ENCODE results near the gene ROCK1.
"Not testable (repeated sequence)": the region's sequence is repeated elsewhere in the genome, so short reads cannot be mapped to it uniquely, and the experiment has no call there.

Gene ROCK1

DNA sequence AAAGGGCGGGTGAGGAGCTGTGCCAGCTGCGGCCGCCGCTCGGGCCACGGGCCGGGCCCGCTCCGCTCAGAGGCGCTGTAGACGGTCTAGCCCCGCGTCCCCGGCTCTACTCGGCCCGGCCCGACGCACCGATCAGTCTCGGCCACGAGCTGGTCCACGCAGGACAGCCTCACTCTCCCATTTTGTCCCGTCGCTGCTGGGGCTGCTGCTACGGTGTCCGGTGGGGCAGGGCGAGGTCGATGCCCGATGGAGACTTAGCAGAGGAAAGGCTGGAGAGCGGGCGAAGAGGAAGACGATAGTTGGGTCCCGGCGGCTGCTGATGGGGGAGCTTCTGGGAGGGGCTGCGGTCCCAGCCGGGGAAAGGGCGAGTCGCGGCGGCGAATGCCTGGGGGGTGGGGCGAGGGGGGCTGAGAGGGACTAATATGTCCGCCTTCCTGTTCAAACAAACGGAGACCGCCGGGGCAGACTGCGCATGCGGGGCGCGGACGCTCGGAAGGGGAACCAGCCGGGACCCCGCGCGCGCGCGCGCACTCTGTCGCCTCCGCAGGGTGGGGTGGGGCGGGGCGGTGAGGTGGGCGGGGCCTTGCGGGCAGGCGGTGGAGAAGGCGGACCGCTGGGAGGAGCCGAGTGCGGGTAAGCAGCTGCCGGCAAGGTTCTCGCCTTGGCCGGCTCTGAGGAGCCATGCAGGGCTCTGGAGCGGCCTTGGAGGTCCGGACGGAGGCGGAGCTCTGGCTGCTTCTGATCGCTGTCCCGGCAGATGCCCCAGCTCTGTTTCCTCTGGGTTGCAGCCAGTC lies at the start of gene ROCK1:
ROCK1 (minus strand) TSS at position 468 of the 794 bp plus-strand sequence. CDS start 903 bp downstream, outside the sequence.
- in situ Hi-C loops (cut with HindIII; ENCODE audit: low sequenced_read_pairs): no loop called here

GRCh38 chr18:21155443-21155842 lies 43.8 kb upstream of the ROCK1 start:
- in situ Hi-C loops (cut with HindIII; ENCODE audit: low sequenced_read_pairs): no loop called here

GRCh38 chr18:21146016-21146415 lies 34.4 kb upstream of the ROCK1 start:
- in situ Hi-C loops (cut with HindIII; ENCODE audit: low sequenced_read_pairs): no loop called here

DNA sequence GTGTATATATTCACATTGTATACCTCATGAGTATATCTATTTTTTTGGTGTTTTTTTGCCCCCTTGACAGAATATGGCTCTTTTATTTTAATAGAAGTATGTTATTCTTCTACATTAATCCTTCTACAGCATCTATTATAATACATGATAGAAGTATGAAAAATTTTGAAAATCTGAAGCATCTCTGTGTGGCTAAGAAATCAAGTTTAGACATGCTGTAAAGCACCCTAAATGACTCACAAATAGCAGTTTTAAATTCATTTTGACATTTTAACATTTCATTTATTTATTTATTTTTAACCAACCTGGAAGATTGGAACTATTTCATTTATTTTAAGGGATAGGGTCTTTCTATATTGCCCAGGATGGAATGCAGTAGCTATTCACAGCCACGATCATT lies 33.8 kb upstream of the ROCK1 start:
- in situ Hi-C loops (cut with HindIII; ENCODE audit: low sequenced_read_pairs): no loop called here

- in situ Hi-C loops (cut with HindIII; ENCODE audit: low sequenced_read_pairs): no loop called here
These were observed 30.2 kb upstream of the ROCK1 start for GRCh38 chr18:21141668-21142422.

- in situ Hi-C loops (cut with HindIII; ENCODE audit: low sequenced_read_pairs): not testable (repeated sequence)
These were observed 26.3 kb upstream of the ROCK1 start for GRCh38 chr18:21137719-21138488.

DNA sequence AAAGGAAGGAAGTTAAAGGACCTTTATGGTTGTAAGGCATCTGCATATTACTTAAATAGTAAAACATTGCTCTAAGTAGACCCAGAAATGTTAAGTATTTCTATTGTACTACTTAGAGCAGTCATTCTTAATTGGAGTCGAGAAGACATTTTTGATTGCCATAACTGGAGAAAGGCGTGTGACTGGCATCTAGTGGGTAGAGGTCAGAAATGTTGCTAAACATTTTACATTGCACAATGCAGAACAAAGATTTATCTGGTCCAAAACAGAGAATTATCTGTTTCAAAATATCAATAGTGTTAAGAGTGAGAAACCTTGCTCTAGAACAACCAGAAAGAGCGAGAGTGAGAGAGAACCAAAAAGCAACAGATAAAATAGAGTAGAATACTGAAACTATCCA lies 23.3 kb upstream of the ROCK1 start:
- in situ Hi-C loops (cut with HindIII; ENCODE audit: low sequenced_read_pairs): no loop called here

- in situ Hi-C loops (cut with HindIII; ENCODE audit: low sequenced_read_pairs): no loop called here
These were observed 20.8 kb upstream of the ROCK1 start for GRCh38 chr18:21132398-21132918.

DNA sequence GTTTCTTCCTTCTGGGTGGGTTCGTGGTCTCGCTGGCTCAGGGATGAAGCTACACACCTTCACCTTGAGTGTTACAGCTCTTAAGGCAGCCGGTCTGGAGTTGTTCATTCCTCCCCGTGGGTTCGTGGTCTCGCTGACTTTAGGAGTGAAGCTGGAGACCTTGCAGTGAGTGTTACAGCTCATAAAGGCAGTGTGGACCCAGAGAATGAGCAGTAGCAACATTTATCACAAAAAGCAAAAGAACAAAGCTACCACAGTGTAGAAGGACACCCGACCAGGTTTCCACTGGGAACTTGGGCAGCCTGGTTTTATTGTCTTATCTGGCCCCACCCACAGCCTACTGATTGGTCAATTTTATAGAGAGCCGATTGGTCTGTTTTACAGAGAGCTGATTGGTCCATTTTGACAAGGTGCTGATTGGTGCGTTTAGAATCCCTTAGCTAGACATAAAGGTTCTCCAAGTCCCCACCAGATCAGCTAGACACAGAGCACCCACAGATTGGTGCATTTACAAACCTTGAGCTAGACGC lies 20.1 kb upstream of the ROCK1 start:
- in situ Hi-C loops (cut with HindIII; ENCODE audit: low sequenced_read_pairs): no loop called here

- in situ Hi-C loops (cut with HindIII; ENCODE audit: low sequenced_read_pairs): no loop called here
These were observed 18.1 kb upstream of the ROCK1 start for GRCh38 chr18:21129566-21130216.

GRCh38 chr18:21123290-21123926 lies 11.8 kb upstream of the ROCK1 start:
- in situ Hi-C loops (cut with HindIII; ENCODE audit: low sequenced_read_pairs): no loop called here

- in situ Hi-C loops (cut with HindIII; ENCODE audit: low sequenced_read_pairs): no loop called here
These were observed 7.2 kb upstream of the ROCK1 start for GRCh38 chr18:21118806-21119205.

- in situ Hi-C loops (cut with HindIII; ENCODE audit: low sequenced_read_pairs): no loop called here
These were observed 6.0 kb upstream of the ROCK1 start for GRCh38 chr18:21117409-21118131.

DNA sequence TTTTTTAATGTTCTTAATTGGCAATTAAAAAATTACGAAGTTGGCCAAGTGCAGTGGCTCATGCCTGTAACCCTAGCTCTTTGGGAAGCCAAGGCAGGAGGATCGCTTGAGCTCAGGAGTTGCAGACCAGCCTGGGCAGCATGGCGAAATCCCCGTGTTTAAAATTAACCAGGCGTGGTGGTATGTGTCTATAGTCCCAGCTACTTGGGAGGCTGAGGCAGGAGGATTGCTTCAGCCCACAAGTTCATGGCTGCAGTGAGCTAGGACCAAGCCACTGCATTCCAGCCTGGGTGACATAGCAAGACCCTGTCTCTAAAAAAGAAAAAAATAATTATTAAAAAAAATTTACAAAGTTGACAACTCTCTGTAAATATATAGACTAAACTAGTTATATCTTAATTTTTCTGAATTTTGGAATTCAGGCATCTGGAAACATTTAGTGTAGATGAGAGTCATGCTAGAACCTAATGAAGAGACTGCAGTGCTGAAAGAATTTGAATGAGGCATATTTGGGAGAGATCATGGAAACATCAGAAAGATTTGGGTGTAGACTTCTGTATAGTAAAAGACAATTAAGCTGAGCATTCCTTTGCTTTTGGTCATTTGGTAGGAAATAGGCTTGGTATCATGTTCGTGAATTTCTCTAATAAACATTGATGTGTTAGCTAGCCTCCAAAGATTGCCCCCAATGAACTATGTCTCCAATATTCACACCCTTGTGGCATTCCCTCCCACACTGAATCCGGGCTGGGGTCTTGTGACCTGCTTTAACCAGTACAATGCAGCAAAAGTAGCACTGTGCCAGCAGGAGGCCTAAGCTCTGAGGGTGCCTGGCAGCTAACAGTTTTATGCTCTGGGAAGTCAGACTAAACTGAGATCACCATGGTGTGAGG lies 4.2 kb upstream of the ROCK1 start:
- in situ Hi-C loops (cut with HindIII; ENCODE audit: low sequenced_read_pairs): no loop called here

GRCh38 chr18:21112543-21113105 lies 1.0 kb upstream of the ROCK1 start:
- in situ Hi-C loops (cut with HindIII; ENCODE audit: low sequenced_read_pairs): no loop called here

GRCh38 chr18:21112140-21112473 lies 494 bp upstream of the ROCK1 start:
- in situ Hi-C loops (cut with HindIII; ENCODE audit: low sequenced_read_pairs): no loop called here

- in situ Hi-C loops (cut with HindIII; ENCODE audit: low sequenced_read_pairs): no loop called here
These were observed 784 bp downstream of the ROCK1 start for GRCh38 chr18:21110713-21111345.

Measured in DLD1 (cell line).